Activated CD4-positive, alpha-beta T cell treated with anti-CD3 and anti-CD28 coated beads, Interleukin-2, amount 50 U/mL, for 16 hours (primary cell): Measurements from ENCODE around the gene ABCC1.
"Not testable (repeated sequence)": the region's sequence is repeated elsewhere in the genome, so short reads cannot be mapped to it uniquely, and the experiment has no call there.

Experiments used
- DNase-seq: peaks from one replicate; pipeline ENCODE4 v3.0.0-alpha.2; 2020

Gene ABCC1

DNA sequence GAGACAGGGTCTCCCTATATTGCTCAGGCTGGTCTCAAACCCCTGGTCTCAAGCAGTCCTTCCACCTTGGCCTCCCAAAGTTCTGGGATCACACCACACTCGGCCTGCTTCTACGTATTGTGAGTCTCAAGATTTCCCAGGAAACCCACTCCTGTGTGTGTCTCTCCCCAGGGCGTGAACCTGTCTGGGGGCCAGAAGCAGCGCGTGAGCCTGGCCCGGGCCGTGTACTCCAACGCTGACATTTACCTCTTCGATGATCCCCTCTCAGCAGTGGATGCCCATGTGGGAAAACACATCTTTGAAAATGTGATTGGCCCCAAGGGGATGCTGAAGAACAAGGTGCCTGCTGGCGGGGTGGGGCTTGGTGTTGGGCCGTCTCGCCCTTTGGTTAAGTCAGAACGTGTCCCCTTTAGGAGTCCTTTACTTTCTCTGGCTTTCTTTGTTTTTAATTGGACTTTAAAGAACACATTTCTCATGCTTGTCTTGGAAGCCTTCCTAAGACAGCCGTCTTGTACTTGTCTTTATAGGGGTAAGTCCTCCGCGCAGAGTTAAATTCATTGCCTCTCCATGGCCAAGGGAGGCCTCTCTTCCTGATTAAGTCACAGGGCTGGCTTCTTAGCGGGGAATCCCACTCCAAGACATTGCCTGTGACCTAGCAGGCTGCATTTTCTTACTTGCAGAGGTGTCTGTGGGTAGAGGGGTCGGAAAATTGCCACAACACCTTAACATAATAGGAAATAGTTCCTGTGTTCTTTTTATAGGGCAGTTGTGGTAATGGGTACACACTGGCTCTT lies 137.4 kb downstream of the ABCC1 start:
- DNase-seq: no peak

DNA sequence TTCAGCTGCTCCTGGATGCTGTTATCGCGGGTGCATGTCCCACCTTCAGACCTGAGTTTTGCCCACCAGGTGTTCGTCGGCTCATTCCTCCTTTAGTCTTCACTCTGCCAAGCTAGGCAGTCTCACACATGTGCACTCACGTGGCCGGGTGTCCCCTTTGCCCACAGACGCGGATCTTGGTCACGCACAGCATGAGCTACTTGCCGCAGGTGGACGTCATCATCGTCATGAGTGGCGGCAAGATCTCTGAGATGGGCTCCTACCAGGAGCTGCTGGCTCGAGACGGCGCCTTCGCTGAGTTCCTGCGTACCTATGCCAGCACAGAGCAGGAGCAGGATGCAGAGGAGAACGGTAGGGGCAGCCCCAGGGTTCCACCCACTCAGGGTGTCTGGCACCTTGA lies 140.8 kb downstream of the ABCC1 start:
- no peak for DNase-seq

DNA sequence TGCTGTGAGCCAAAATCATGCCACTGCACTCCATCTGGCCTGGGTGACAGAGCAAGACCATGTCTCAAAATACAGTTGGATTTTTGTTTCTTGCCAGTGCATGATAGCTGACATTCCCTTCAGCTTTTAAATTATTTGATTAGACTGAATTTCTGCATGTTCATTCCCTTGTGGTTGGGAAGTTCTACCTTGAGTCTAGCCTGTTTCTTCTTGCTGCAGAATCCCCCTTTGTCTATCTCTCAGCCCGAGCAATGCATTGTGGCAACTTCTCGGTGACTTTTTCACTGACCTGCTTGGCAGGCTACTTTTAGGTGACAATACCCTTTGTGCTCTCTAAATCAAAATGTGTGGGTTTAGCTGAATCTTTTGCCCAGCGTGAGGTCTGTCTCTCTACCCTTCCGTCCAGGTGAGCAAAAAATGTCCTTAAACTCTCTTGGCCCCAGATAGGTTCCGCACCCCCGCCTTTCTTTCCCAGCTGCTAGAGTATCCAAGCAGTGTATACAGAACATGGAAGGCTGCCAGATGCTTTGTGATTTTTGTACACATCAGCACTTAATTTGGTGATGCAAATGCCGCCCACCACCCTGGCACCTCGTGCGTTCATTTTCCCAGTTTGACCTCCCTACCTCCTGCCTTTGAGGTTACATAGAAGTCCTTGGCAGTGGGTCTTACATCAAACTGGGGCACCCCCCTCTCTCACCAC lies 143.7 kb downstream of the ABCC1 start:
- DNase-seq: no peak

DNA sequence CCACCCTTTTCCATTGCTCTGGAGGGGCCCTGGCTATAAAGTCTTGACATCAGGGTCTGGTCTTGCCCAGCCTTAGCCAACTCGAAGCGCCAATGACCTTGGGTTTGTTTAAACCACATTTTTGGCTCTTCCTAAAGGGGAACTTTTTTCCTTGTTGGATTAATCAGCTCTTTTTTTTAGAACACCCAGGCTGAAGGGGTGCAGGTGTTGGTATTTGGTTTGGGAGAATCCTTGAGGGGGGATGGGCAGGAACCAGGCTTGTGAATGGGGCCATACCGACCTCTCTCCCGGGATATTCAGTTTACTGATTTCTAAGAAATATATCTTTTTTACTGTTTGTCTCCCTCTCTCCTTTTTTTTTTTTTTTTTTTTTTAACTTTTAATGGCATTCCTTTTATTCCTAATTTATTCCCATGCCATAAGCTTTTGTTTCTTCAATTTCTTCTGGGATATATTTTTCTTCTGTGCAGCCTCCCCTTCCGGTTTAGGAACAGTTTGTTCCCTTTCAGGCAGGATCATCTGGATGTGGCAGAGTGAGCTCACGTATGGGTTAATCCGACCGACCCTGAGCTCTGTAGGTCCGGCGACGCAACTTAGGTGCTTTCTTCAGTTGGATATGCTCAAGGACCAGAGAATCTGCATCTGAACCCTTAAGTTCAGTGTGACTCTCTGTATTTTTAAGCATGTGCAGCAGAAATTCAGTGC lies 144.4 kb downstream of the ABCC1 start:
- DNase-seq: no peak

DNA sequence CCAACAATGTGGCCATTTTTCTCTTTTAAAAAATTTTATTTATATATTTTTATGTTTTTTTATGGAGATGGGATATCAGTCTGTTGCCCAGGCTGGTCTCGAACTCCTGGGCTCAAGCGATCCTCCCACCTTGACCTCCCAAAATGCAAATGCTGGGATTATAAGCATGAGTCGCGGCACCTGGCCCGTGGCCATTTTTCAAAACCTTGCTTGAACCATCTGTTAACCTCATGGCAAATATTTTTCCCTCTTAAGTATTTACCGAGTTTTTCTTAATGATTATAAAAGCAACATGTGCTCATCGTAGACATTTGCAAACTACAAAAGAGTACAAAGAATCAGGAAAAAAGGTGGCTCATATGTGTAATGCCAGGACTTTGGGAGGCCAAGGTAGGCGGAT lies 146.2 kb downstream of the ABCC1 start:
- no peak for DNase-seq

DNA sequence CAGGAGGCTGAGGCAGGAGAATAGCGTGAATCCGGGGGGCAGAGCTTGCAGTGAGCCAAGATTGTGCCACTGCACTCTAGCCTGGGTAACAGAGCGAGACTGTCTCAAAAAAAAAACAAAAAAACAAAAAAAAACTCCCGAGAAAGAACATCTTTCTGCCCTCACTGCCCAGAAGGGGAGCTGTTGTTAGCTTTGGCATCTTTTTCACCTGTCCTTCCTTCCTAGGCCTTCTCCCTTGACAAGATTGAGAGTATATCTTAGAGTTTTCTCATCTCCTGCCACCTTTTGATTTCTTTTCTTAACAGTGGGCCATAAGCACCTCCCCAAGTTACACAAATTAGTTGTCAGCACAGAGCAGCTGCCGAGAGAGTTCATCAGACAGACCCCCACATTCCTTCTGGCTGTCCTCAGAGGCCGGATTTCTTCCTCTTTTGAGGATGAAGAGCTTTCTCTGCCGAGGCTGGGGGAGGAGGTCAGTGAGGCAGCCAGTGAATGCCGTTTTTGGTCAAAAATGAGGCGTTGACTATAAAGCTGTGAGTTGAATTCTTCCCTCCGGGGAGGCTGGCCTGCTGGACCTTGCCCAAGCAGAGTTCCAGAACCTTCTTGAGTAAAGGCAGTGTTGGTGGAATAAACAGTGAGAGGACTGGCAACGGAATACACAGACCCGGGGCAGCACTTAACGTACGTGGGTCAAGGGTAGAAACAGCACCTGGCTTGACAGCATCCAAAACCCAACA lies 146.9 kb downstream of the ABCC1 start:
- DNase-seq: no peak

DNA sequence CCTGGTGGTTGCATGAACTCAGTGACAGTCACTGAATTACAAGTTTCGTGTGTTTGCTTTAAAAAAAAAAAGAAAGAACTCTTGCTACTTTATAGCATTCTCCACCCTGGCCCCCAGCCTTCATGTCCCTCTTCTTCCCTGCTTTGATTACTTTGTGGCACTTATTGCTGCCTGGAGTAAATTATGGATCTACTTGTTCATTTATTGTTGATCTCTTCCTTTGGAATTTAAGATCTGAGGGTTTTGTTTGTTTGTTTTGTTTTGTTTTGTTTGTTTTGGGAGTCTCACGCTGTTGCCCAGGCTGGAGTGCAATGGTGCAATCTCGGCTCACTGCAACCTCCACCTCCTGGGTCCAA lies 147.4 kb downstream of the ABCC1 start:
- DNase-seq: no peak

DNA sequence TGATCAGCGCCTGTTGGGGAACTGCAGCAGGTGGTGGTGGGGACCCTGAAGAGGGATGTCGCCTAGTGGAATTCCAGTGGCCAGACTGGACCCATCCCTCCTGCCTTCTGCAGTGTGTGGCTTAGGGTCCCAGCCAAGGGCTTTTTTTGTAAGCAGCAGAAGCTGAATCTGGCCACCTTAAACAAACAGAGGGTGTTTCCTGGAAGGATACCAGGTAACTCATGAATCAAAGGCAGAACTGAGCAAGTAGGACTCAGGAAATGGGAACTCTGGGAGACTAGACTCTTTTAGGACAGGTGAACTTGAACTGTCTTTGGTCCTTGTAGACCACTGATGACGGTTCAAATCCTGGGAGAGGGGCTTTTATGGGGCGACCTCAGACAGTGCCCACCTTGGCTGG lies 149.9 kb downstream of the ABCC1 start:
- no peak for DNase-seq

DNA sequence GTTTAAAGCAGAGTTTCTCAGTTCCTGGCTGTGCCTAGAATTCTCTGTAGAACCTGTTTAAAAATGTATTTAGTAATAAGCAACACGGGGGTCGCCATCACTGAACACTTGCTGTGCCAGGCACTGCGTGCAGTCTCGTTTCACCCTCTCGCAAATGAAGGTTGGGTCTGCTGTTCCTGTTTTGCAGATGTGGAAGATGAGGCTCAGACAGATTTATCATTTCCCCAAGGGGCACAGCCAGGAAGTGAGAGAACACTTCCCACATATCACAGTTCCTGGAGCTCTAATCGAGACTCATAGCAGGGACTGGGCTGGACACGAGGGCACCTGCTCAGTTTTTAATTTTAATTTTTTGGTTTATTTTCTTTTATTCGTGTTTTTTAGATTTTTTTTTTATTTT lies 151.2 kb downstream of the ABCC1 start:
- no peak for DNase-seq

DNA sequence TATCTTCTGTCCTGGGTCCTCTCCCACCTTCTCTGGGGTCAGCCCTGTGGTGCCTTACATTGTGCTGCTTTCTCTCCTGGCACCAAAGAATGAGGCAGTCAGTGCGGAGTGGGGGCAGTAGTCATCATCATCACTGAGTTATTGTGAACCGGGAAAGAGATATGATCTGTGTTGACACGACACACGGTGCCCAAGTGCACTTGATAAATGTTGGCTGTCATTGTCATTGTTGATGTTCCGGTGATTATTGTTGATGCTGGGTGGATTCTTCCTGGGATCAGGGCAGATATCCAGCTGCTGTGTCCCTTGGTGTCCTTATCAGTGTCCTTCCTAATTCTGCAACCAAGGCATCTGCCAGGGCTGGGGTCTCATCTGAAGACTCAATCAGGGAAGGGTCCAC lies 152.2 kb downstream of the ABCC1 start:
- no peak for DNase-seq

DNA sequence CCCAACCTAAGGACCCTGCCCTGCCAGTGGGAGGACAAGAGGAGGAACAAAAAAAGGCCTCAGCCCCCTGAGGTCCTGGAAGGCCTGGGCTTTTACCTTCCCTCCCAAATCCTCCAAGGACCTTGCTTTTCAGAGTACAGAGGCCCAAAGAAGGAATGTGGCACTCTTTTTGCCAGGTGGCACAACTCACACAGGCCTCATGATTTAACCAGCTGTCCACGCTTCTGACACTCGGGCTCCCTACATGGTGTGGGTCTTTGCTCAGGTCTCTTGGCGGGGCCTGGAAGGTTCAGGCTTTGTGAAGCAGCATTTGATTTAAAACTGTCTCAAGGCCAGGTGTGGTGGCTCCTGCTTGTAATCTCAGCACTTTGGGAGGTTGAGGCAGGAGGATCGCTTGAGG lies 153.3 kb downstream of the ABCC1 start:
- no peak for DNase-seq

DNA sequence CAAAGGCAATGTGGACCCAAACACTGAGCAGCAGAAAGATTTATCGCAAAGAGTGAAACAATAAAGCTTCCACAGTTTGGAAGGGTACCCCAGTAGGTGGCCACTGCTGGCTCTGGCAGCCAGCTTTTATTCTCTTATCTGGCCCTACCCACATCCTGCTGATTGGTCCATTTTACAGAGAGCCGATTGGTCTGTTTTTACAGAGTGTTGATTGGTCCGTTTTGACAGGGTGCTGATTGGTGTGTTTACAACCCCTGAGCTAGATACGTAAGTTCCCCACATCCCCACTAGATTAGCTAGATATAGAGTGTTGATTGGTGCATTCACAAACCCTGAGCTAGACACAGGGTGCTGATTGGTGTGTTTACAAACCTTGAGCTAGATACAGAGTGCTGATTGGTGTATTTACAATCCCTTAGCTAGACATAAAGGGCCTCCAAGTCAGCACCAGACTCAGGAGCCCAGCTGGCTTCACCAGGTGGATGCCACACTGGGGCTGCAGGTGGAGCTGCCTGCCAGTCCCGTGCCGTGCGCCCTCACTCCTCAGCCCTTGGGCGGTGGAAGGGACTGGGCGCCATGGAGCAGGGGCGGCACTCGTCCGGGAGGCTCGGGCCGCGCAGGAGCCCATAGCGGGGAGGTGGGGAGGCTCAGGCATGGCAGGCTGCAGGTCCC lies 154.9 kb downstream of the ABCC1 start:
- not testable (repeated sequence) for DNase-seq

DNA sequence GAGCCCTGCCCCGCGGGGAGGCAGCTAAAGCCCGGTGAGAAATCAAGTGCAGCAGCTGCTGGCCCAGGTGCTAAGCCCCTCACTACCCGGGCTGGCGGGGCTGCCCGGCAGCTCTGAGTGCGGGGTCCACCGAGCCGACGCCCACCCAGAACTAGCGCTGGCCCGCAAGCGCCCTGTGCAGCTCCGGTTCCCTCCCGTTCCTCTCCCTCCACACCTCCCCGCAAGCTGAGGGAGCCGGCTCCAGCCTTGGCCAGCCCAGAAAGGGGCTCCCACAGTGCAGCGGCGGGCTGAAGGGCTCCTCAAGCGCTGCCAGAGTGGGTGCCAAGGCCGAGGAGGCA lies 155.4 kb downstream of the ABCC1 start:
- not testable (repeated sequence) for DNase-seq

DNA sequence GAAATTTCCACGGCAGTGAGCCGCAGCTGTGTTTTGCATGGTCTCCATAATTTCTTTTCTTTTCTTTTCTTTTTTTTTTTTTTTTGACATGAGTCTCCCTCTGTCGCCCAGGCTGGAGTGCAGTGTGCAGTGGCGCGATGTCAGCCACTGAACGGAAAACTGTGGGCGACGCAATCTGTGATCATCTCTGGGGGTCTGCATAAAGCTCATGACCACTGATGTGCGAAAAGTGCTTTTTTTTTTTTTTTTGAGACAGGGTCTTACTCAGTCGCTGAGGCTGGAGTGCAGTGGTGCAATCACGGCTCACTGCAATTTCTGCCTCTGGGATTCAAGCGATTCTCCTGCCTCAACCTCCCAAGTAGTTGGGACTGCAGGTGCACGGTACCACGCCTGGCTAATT lies 156.2 kb downstream of the ABCC1 start:
- no peak for DNase-seq

DNA sequence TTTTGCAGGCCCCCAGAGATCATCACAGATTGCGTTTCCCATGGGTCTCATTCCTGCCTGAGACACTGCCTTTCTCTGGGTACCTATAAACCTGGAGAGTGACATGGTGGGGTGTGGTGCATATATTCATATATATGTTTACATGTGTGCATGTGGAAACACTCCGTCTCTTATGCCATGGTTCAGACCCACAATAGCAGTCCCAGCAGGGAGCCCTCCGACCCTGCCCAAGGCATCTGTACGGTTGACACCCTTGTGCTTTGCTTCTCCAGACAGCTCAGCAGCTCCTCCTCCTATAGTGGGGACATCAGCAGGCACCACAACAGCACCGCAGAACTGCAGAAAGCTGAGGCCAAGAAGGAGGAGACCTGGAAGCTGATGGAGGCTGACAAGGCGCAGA lies 157.1 kb downstream of the ABCC1 start:
- no peak for DNase-seq

DNA sequence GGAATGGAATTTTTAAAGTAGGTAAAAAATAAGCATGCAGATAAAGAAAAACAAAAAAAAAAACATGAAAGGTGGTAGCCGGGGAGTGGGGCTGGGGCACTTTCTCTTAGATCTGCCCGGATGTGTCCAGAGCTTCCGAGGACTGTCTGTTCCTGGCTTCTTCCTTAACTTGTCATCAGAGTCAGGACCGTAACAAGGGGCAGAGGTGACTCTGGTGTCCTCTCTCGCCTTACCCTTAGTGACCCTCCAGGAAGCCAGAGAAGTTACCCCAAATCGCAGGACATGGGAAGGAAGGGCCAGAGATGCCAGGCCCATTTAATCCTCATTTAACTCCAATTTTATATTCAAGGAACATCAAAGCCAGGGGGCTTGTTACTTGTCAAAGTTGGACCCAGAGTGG lies 158.4 kb downstream of the ABCC1 start:
- DNase-seq: no peak

DNA sequence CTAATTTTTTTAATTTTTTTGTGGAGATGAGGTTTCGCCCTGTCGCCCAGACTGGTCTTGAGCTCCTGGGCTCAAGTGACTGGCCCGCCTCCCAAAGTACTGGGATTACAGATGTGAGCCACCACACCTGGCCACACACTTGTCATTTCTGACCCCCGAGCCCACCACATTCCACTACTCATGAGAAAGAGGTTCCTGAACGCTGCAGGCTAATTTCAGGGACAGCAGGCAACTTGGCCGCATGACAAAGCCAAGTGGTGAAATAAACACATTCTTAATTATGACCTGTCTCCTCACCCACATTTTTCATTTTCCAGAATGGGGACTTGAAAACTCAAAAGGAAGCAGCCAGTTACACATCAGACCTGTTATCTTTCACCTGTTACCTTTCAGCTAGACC lies 159.3 kb downstream of the ABCC1 start:
- no peak for DNase-seq

DNA sequence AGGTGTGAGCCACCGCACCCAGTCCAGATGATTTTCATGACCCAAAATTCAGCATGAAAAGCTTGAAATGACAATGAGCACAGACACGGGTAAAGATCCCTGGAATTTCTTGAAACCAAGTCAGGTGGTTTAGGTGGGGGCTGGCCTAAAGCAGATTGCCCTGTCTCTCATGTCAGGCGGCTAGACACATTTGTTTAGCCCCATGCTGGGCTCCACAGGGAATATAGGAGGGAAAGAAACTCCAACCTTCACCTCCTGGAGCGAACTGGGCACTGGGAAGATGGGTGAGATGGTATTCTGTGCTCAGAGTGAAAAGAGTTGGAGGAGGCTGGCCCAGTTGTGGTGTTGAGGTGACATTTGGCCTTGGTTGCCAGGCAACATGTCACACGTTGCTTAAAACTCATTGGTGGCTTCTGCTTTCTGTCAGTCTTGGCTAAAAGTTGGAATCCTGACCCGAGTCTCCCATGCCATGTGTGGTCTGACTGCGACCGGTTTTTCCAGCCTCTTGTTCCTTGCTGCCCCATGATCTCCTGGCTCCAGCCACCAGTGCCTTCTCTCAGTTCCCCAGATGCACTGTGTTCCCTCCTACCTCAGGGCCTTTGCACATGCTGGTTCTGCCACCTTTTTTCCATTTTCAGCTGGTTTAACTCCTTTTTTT lies 160.2 kb downstream of the ABCC1 start:
- DNase-seq: no peak

DNA sequence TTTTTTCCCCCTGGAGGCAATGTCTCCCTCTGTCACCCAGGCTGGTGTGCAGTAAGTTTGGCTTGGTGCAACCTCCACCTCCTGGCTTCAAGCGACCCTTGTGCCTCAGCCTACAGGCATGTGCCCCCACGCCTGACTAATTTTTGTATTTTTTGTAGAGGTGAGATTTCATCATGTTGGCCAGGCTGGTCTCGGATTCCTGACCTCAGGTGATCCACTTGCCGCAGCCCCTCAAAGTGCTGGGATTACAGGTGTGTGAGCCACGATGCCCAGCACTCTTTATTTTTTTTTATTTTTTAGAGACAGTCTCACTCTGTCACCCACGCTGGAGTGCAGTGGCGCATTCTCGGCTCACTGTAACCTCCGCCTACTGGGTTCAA lies 160.7 kb downstream of the ABCC1 start:
- DNase-seq: no peak

DNA sequence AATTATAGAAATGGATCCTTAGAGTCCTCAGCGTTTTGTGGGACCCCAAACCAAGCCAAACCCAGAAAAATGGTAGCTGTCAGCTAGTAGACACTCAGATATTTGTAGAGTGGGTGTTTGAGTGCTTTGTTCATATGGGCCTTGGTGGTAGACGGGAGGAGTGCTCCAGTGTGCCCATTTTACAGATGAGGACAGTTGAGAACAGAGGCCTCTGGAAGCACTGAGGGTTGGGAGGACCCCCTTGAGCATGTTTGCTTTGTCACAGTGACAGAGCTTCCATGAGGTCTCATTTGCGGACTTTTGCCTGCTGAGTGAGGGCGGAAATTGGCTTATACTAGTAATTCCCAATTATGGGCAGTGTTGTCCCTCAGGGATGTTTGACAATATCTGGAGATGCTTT lies 162.2 kb downstream of the ABCC1 start:
- DNase-seq: no peak

DNA sequence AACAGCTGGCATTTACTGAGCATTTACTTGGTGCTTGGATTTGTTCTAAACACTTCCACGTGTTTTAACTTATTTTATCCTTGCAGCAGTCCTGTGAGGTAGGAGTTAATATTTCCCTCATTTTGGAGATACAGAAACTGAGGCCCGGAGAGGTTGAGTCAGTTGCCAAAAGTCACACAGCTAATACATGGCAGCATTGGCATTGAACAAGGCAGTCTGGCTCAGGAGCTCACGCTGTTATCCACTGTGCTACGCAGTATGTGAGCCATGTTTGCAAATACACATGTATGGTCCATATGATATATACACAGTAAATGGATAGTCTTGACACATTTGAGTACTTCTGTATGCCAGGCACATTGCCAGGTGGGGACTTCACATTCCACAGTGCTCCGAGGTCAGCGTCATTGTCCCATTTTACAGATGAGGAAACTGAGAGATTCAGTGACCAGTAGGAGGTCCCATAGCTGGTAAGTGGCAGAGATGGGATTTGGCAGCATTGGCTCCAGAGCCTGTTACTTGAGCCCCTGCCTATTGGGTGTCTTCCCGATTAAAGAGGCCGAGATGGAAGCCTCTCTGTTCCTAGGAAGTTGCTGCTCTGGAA lies 163.1 kb downstream of the ABCC1 start:
- DNase-seq: no peak

DNA sequence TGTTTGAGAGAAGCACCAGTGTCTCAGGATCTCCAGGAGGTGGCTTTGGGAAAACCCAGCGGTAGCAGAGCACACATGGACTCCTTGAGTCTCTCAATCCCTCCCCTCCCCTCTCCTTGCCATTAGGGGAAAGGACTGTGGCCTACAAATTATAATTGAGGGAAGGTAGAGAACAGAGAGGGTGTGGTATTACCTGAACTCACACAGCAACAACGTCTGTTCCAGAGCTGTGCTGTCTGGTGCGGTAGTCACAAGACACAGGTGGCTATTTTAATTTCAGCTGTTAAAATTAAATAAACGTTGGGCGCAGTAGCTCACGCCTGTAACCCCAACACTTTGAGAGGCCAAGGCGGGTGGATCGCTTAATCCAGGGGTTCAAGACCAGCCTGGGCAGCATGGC lies 163.7 kb downstream of the ABCC1 start:
- DNase-seq: no peak
